Sigmoid colon (tissue), 4 donors: ENCODE results near the gene SEC61A1.

Experiments used
- CTCF ChIP-seq, 4 experiments: fragments of 450-650 bp in 3 of 4; fragments of 200-600 bp in 1 of 4; IDR thresholded peaks; one replicate each; pipeline ENCODE4 v1.5.1; 2016 to 2019; ENCODE audit warnings: antibody characterized with exemption in 4 of 4, mild to moderate bottlenecking in 3 of 4, moderate library complexity in 2 of 4
- EP300 ChIP-seq, 4 donors: sonication (generic); formaldehyde crosslinking; IDR thresholded peaks; one replicate each; pipeline ENCODE4 v1.6.1; 2017; ENCODE audit warnings: antibody characterized with exemption in 4 of 4
- POLR2A ChIP-seq, 2 donors: fragments of 450-650 bp; IDR thresholded peaks; one replicate each; pipeline ENCODE4 v1.6.1; 2016; ENCODE audit warnings: antibody characterized with exemption in 2 of 2, mild to moderate bottlenecking in 2 of 2, moderate library complexity in 2 of 2
- POLR2AphosphoS5 ChIP-seq, 4 donors: sonication (generic); formaldehyde crosslinking; IDR thresholded peaks; one replicate each; pipeline ENCODE4 v1.6.1; 2017; ENCODE audit warnings: antibody characterized with exemption in 4 of 4

- TF ChIP-seq CTCF (IDR thresholded peaks at IDR 0.05) (no peak), POLR2A (IDR thresholded peaks at IDR 0.05) (no peak), EP300 (IDR thresholded peaks at IDR 0.05) (no peak), POLR2AphosphoS5 (IDR thresholded peaks at IDR 0.05) (no peak)
Measured at GRCh38 chr3:128012050-128012449, 40.2 kb upstream of the SEC61A1 start.
